Prostate gland (tissue), 2 donors: ENCODE results near the gene SEC14L1. TPM values are rescaled to one million over a fixed set of nuclear protein-coding genes. Genes with fewer than 3 reads are reported as not detected.

ENCODE experiments used
- DNase-seq: peaks from one replicate; pipeline ENCODE4 v3.0.0-alpha.2; 2019; ENCODE audit warnings: low spot score
- H3K27ac ChIP-seq, 2 donors: fragments of 200-600 bp; sonication (generic); 2 replicates each; pipeline ENCODE4 v1.5.1; 2017 to 2019
- H3K27me3 ChIP-seq: fragments of 200-600 bp; sonication (generic); replicated peaks from 2 replicates; pipeline ENCODE4 v1.5.1; 2019; ENCODE audit not compliant: insufficient read depth
- H3K36me3 ChIP-seq, 2 donors: fragments of 200-600 bp; sonication (generic); 1 replicate in 1 of 2; 2 replicates in 1 of 2; pipeline versions ENCODE4 v1.5.1 to v1.8.1; 2017 to 2019
- H3K4me1 ChIP-seq: fragments of 200-600 bp; sonication (generic); replicated peaks from 2 replicates; pipeline ENCODE4 v1.5.1; 2019
- H3K4me3 ChIP-seq, 2 donors: fragments of 200-600 bp; sonication (generic); 2 replicates each; pipeline ENCODE4 v1.5.1; 2017 to 2019
- H3K9me3 ChIP-seq: fragments of 200-600 bp; sonication (generic); 2 replicates; pipeline ENCODE4 v1.5.1; 2017
- POLR2A ChIP-seq: fragments of 450-650 bp; IDR thresholded peaks from one replicate; pipeline ENCODE4 v1.6.1; 2016; ENCODE audit warnings: antibody characterized with exemption, mild to moderate bottlenecking
- POLR2AphosphoS5 ChIP-seq: sonication (generic); formaldehyde crosslinking; IDR thresholded peaks from one replicate; pipeline ENCODE4 v1.6.1; 2017; ENCODE audit warnings: antibody characterized with exemption
- WGBS: methylation state at CpG from one replicate; pipeline ENCODE4 v1.1.5; 2018; 5-methylcytosine and 5-hydroxymethylcytosine counted together
- intact Hi-C: fragments of 100-400 bp; cut with DNase I; formaldehyde crosslinking; loops from one replicate; pipeline ENCODE4 v1.14.2; 2022
- small RNA-seq, 2 donors: library from RNA; depleted of rRNA; stranded (forward); fragments of <200 nt; gene quantifications; one replicate each; pipeline ENCODE3, GENCODE V24; 2016
- total RNA-seq, 2 donors: library from RNA; depleted of rRNA; stranded (reverse); fragments of >200 nt; gene quantifications; one replicate each; pipeline ENCODE4 v1.1.0, GENCODE V29; 2016
- TF ChIP-seq, protein P1 (sequence below), 4 experiments: fragments of 200-600 bp in 2 of 4; fragments of 450-650 bp in 2 of 4; sonication (generic) in 2 of 4; IDR thresholded peaks; 1 replicate in 3 of 4; 2 replicates in 1 of 4; pipeline ENCODE4 v1.5.1; 2016 to 2019; ENCODE audit warnings: antibody characterized with exemption in 4 of 4, mild to moderate bottlenecking in 2 of 4, moderate library complexity in 2 of 4

SEC14L1 gene
- total RNA-seq, 2 donors from 2014 or later = 39.9 to 175 TPM

DNA sequence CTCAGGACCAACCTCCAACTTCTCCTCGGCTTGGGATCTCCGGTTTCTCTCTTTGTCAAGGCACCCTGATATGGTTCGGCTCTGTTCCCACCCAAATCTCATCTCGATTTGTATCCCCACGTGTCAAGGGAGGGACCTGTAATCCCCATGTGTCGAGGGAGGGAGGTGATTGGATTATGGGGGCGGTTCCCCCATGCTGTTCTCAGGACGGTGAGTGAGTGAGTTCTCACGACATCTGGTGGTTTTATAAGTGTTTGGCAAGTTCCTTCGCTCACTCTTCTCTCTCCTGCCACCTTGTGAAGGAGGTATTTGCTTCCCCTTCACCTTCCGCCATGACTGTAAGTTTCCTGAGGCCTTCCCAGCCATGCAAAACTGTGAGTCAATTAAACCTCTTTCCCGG, 117.9 kb downstream of the SEC14L1 start:
- no peaks in the 10 kb centered on the region for H3K36me3 ChIP-seq
- H3K4me1 ChIP-seq = no peaks in the 10 kb centered on the region
- no peak for DNase-seq
- intact Hi-C loops = no loop called here
- no peaks in the 10 kb centered on the region for H3K27me3 ChIP-seq
- no peak overlapping the region for H3K27ac ChIP-seq
- H3K4me3 ChIP-seq = no peak overlapping the region
- TF ChIP-seq, protein P1, sequence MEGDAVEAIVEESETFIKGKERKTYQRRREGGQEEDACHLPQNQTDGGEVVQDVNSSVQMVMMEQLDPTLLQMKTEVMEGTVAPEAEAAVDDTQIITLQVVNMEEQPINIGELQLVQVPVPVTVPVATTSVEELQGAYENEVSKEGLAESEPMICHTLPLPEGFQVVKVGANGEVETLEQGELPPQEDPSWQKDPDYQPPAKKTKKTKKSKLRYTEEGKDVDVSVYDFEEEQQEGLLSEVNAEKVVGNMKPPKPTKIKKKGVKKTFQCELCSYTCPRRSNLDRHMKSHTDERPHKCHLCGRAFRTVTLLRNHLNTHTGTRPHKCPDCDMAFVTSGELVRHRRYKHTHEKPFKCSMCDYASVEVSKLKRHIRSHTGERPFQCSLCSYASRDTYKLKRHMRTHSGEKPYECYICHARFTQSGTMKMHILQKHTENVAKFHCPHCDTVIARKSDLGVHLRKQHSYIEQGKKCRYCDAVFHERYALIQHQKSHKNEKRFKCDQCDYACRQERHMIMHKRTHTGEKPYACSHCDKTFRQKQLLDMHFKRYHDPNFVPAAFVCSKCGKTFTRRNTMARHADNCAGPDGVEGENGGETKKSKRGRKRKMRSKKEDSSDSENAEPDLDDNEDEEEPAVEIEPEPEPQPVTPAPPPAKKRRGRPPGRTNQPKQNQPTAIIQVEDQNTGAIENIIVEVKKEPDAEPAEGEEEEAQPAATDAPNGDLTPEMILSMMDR (IDR thresholded peaks at IDR 0.05) = no peak
- TF ChIP-seq POLR2AphosphoS5 (no peak), POLR2A (no peak)
- WGBS = 90% methylated on average over 12 of the region's 12 CpGs
- H3K9me3 ChIP-seq = no peaks in the 10 kb centered on the region

DNA sequence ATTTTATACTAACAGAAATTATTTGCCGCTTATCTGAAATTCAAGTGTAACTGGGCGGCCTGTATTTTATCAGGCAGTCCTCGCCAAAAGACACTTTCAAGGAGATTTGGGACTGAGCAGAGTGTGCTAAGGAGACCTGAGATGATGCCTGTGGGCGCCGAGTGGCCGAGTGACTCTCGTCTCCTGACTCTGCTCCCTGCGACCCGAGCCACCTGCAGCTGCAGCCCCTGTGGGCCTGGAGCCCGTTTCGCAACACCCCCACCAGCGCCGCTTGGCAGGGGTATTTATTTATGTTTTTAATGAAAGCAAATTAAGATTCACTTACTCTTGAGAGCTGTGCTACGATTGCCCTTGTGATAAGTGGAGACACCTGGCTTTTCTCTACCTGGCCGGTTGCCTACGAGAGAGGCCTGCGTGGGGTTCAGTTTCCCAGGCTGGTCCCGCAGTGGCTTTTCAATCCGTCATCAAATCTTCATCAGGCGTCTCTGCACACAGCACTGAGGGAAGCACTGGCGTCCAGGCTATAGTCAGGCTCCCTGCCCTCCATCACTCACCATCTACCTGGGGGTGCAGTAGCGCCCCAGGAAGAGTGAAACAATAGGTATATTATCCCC, 124.0 kb downstream of the SEC14L1 start:
- DNase-seq = no peak
- Histone ChIP-seq H3K36me3 (no peaks in the 10 kb centered on the region), H3K9me3 (no peaks in the 10 kb centered on the region), H3K27me3 (no peaks in the 10 kb centered on the region), H3K4me1 (no peaks in the 10 kb centered on the region), H3K27ac (no peak overlapping the region), H3K4me3 (no peak overlapping the region)
- intact Hi-C loops = no loop called here
- whole genome bisulfite sequencing = 41% methylated on average over 22 of the region's 22 CpGs
- TF ChIP-seq, protein P1 (IDR thresholded peaks at IDR 0.05) = no peak
- TF ChIP-seq POLR2AphosphoS5 (no peak), POLR2A (no peak)

GRCh38 chr17:77266213-77266612, 125.4 kb downstream of the SEC14L1 start:
- Histone ChIP-seq H3K27me3 (no peaks in the 10 kb centered on the region), H3K27ac (no peak overlapping the region), H3K9me3 (no peaks in the 10 kb centered on the region), H3K36me3 (no peaks in the 10 kb centered on the region), H3K4me1 (no peaks in the 10 kb centered on the region), H3K4me3 (no peak overlapping the region)
- WGBS = 92% methylated on average over 4 of the region's 4 CpGs
- TF ChIP-seq POLR2A (no peak), POLR2AphosphoS5 (no peak)
- TF ChIP-seq, protein P1 (IDR thresholded peaks at IDR 0.05) = no peak
- intact Hi-C loops = no loop called here
- no peak for DNase-seq

Small RNA genes within 50 kb of the gene (small RNA-seq; reads per million reads assigned to genes)
- gene RNU4-47P = 0 reads per million in 2 donors
